Sigmoid colon (tissue), 4 donors: ENCODE measurements around the gene PSMC3.

Experiments
- CTCF ChIP-seq, 4 experiments: fragments of 450-650 bp in 3 of 4; fragments of 200-600 bp in 1 of 4; IDR thresholded peaks; one replicate each; pipeline ENCODE4 v1.5.1; 2016 to 2019; ENCODE audit warnings: antibody characterized with exemption in 4 of 4, mild to moderate bottlenecking in 3 of 4, moderate library complexity in 2 of 4
- POLR2A ChIP-seq, 2 donors: fragments of 450-650 bp; IDR thresholded peaks; one replicate each; pipeline ENCODE4 v1.6.1; 2016; ENCODE audit warnings: antibody characterized with exemption in 2 of 2, mild to moderate bottlenecking in 2 of 2, moderate library complexity in 2 of 2
- POLR2AphosphoS5 ChIP-seq, 4 donors: sonication (generic); formaldehyde crosslinking; IDR thresholded peaks; one replicate each; pipeline ENCODE4 v1.6.1; 2017; ENCODE audit warnings: antibody characterized with exemption in 4 of 4

DNA sequence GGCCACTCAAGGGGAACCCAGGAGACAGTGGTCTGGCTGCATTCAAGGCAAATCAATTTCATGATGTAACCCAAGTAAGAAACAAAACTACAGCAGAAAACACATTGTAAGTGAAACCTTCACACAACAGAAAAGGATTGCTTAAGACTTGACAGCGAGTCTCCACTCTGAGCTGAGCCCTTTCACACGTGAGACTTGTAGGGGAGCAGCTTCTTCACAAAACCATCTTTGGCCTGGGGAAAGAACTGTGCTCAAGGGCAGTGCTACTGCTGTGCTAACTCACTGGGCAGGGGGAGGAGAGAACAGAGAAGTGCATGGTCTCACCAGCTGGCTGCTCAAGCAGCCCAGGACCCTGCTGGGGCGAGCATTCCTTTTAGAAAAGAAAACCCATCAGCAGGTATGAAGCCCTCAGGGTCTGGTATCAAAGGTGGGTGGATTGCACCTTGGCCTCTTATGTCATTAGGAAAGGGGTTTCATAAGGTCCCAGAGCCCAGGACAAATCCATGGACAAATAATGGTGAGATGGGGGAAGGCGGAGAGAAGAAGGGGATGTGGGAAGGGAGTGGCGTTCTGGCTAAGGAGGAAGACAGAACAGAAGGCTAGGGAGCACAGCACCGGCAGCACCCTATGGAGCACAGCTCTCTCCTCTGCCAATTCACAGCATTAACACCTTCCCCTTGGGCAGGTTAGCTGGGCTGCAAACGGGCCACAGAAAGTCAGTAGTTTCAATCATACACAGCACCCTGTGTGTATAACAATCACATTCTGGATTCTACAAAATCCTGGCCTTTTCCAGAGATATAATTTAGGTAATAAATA is 43.3 kb upstream of the PSMC3 start:
- TF ChIP-seq CTCF (IDR thresholded peaks at IDR 0.05) (no peak), POLR2A (IDR thresholded peaks at IDR 0.05) (no peak), POLR2AphosphoS5 (IDR thresholded peaks at IDR 0.05) (no peak)
